GM13977 (cell line): ENCODE results near the gene ARMS2.

Experiments used
- DNase-seq: peaks from one replicate; pipeline ENCODE4 v3.0.0; 2012; ENCODE audit warnings: low spot score
- CTCF ChIP-seq: IDR thresholded peaks from 2 replicates; pipeline ENCODE4 v1.5.1; 2012; ENCODE audit warnings: mild to moderate bottlenecking, control low read depth; ENCODE audit not compliant: insufficient read depth; ENCODE audit errors: extremely low read depth, missing control alignments
- in situ Hi-C: fragments of 300-500 bp; cut with MboI; formaldehyde crosslinking; loops from one replicate; pipeline ENCODE4 v1.12.0; 2022; ENCODE audit warnings: low sequenced_read_pairs, low pct_unique_long_range_greater_than_20kb, mixed read lengths, inconsistent platforms; ENCODE audit not compliant: unreplicated experiment

ARMS2 gene

GRCh38 chr10:122420624-122421007 is 33.8 kb upstream of the ARMS2 start:
- no peak for TF ChIP-seq CTCF
- DNase-seq = no peak
- in situ Hi-C loops = no loop called here

GRCh38 chr10:122421054-122421625 is 33.3 kb upstream of the ARMS2 start:
- no peak for DNase-seq
- no peak for TF ChIP-seq CTCF
- in situ Hi-C loops = no loop called here

GRCh38 chr10:122421742-122422141 is 32.7 kb upstream of the ARMS2 start:
- no peak for TF ChIP-seq CTCF
- DNase-seq = no peak
- in situ Hi-C loops = no loop called here

GRCh38 chr10:122422266-122422989 is 32.0 kb upstream of the ARMS2 start:
- no peak for DNase-seq
- in situ Hi-C loops = no loop called here

GRCh38 chr10:122424059-122424458 is 30.4 kb upstream of the ARMS2 start:
- no peak for DNase-seq
- in situ Hi-C loops = no loop called here
- no peak for TF ChIP-seq CTCF

More at GRCh38 chr10:122422266-122422989, 32.0 kb upstream of the ARMS2 start:
- no peak for TF ChIP-seq CTCF

GRCh38 chr10:122426829-122427228 is 27.6 kb upstream of the ARMS2 start:
- no peak for TF ChIP-seq CTCF
- in situ Hi-C loops = loop anchor here (25.0 kb wide), 1 partner anchor 90 kb away; no protein-coding TSS in a partner anchor
- DNase-seq = no peak
